ENCODE data around the gene SEZ6L.
A peak's percentile ranks its signal among the peaks of the same experiment; 100 is the strongest.

The SEZ6L gene

GRCh38 chr22:26432619-26433311, 263.5 kb downstream of the SEZ6L start:
- DNase-seq: peak; percentile 42

All from CD4-positive, alpha-beta T cell treated with Interferon gamma for 1 hour (primary cell).